K562 (cell line): Measurements from ENCODE around the gene GPR180. TPM values are rescaled to one million over a fixed set of nuclear protein-coding genes. Genes with fewer than 3 reads are reported as not detected.
A peak's percentile ranks its signal among the peaks of the same experiment; 100 is the strongest.

Source experiments
- CCNT2 ChIP-seq: IDR thresholded peaks from 2 replicates; pipeline ENCODE4 v1.6.1; 2011; ENCODE audit warnings: borderline replicate concordance, low read depth, mild to moderate bottlenecking, moderate library complexity, mixed read lengths, low read length; ENCODE audit not compliant: insufficient read length; ENCODE audit errors: extremely low read depth
- ETV5 ChIP-seq: sonication (generic); formaldehyde crosslinking; IDR thresholded peaks from 2 replicates; pipeline ENCODE4 v1.4.0; 2020; ENCODE audit warnings: low read depth, mild to moderate bottlenecking, missing genetic modification reagents
- MEIS2 ChIP-seq: fragments of 450-650 bp; IDR thresholded peaks from 2 replicates; pipeline ENCODE4 v1.6.1; 2014; ENCODE audit warnings: mild to moderate bottlenecking; ENCODE audit not compliant: partially characterized antibody
- PHB2 ChIP-seq: fragments of 450-650 bp; IDR thresholded peaks from 2 replicates; pipeline ENCODE4 v1.6.1; 2017; ENCODE audit warnings: low read depth
- PRDM10 ChIP-seq: fragments of 450-650 bp; IDR thresholded peaks from 2 replicates; pipeline ENCODE4 v1.6.1; 2018; ENCODE audit not compliant: partially characterized antibody
- TFAP4 ChIP-seq: sonication (generic); formaldehyde crosslinking; IDR thresholded peaks from 2 replicates; pipeline ENCODE4 v1.8.0; 2022; ENCODE audit warnings: missing genetic modification reagents, mild to moderate bottlenecking, moderate library complexity, borderline replicate concordance
- UBTF ChIP-seq, 2 experiments: IDR thresholded peaks; 2 replicates each; pipeline ENCODE4 v1.6.1; 2012; ENCODE audit warnings: improper control_type of control experiment in 2 of 2, low read depth in 2 of 2, low read length in 2 of 2, borderline replicate concordance in 1 of 2
- ZBTB40 ChIP-seq, 2 experiments: fragments of 450-650 bp in 1 of 2; sonication (generic) in 1 of 2; formaldehyde crosslinking in 1 of 2; IDR thresholded peaks; 2 replicates each; pipeline versions ENCODE4 v1.7.1 to v1.9.0; 2016 to 2022; ENCODE audit warnings: inconsistent platforms in 1 of 2, mild to moderate bottlenecking in 1 of 2, missing genetic modification reagents in 1 of 2
- polyA plus RNA-seq, 8 experiments: library from polyadenylated mRNA; depleted of rRNA in 4 of 8; stranded (reverse) in 5 of 8; unstranded in 3 of 8; fragments of >200 nt; fragmentation: Nextera tagmentation in 2 of 8; fragmentation: Illumina TruSeq in 1 of 8; extraction: Ambion mirVana in 2 of 8; extraction: Trizol in 1 of 8; gene quantifications; 2 replicates each; pipeline versions ENCODE4 v1.2.1 to v1.2.3, GENCODE V29; 2011 to 2014; ENCODE audit warnings: inconsistent platforms in 1 of 8, missing spikeins in 1 of 8
- total RNA-seq, 7 experiments: library from RNA; depleted of rRNA in 6 of 7; stranded (reverse); fragments of >200 nt in 6 of 7; fragmentation: Illumina TruSeq in 2 of 7; extraction: Trizol in 2 of 7; gene quantifications; 2 replicates each; pipeline versions ENCODE4 v1.2.1 to v1.2.3, GENCODE V29; 2011 to 2021; ENCODE audit warnings: low replicate concordance in 1 of 7

The GPR180 gene
- total and polyA plus RNA-seq, 9 of the 15 experiments (the other 6 are each of a cell fraction or from before 2014, with no cell fraction given) = 0.77 to 4.1 (median 1.8) TPM

- TF ChIP-seq TFAP4 = peak; percentile 54; the same call in 1 of the 2 replicates
- TF ChIP-seq CCNT2 = peak; percentile 32
- 0 out of 4 replicates have a peak, but pooled peaks of 1 of the 2 experiments have one; percentile 22 for TF ChIP-seq UBTF (IDR thresholded peaks at IDR 0.05; ENCODE audit: borderline replicate concordance in 1 of 2, low read depth in 2 of 2, low read length in 2 of 2)
- TF ChIP-seq PHB2 = no peak
- peak; percentile 71 for TF ChIP-seq MEIS2
- peak; percentile 42; the same call in 1 of the 2 replicates for TF ChIP-seq ZBTB40 (IDR thresholded peaks at IDR 0.05)
- TF ChIP-seq ZBTB40 (CRISPR knock-in tag; IDR thresholded peaks at IDR 0.05) = no peak
- peak; percentile 22 for TF ChIP-seq PRDM10
- 0 out of 2 replicates have a peak, but pooled peaks have one; percentile 64 for TF ChIP-seq ETV5 (CRISPR knock-in tag)
Measured at GRCh38 chr13:94595950-94596574, 5.6 kb upstream of the GPR180 start, which contains the start of gene TGDS (continued).
